Measurements from ENCODE around the gene FAH. TPM values are rescaled to one million over a fixed set of nuclear protein-coding genes. Genes with fewer than 3 reads are reported as not detected.

Gene FAH
- total and polyA plus RNA-seq, 10 of the 15 experiments (the other 5 are each of a cell fraction or from before 2014, with no cell fraction given): 36.3 to 121 (median 62.0) TPM

DNA sequence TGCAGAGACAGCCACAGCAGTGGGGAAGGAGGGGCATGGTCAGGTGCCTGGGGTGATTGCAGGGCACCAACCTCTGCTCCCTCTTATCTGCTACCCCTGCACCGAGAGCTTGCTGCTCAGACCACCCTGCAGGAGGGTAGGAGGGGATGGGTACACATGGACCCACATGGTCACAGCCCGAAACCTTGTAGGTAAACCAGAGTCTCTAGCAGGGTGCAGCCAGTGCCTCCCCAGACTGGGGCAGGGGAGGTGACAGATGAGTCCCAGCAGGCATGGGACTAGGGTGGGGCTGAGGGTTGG is 49.2 kb downstream of the FAH start:
- RAD21 ChIA-PET (ENCODE audit: unreplicated experiment): no interaction called here
- no peak for FAIRE-seq
- H2AFZ ChIP-seq (ENCODE audit: control insufficient read depth, low read depth, low read length): no peak overlapping the region
- POLR2A ChIA-PET: no interaction called here
- ATAC-seq: no peak
- no peak for DNase-seq (ENCODE audit: low read depth, low spot score)
- no peaks in the 10 kb centered on the region; the same call in 1 of the 2 replicates for H4K20me1 ChIP-seq (ENCODE audit: control insufficient read depth, insufficient read depth)
- SMC1A ChIA-PET (ENCODE audit: uncharacterized antibody, unreplicated experiment): no interaction called here
- no peak overlapping the region for H3K4me2 ChIP-seq (ENCODE audit: control insufficient read depth, insufficient read depth)
- no peaks in the 10 kb centered on the region for H3K79me2 ChIP-seq (ENCODE audit: control insufficient read depth, insufficient read depth, low read length)
- no peak for TF ChIP-seq CBX5 (IDR thresholded peaks at IDR 0.05; ENCODE audit: low read depth)
- no peak for TF ChIP-seq CHD2 (IDR thresholded peaks at IDR 0.05; ENCODE audit: borderline replicate concordance, low read depth, low read length)
- no peak for TF ChIP-seq YBX1 (IDR thresholded peaks at IDR 0.05)
- no peak for TF ChIP-seq RUNX3 (IDR thresholded peaks at IDR 0.05; ENCODE audit: low read length)
- no peak for TF ChIP-seq NFIC (IDR thresholded peaks at IDR 0.05; ENCODE audit: low read depth, low read length)
- no peak for TF ChIP-seq BCLAF1 (IDR thresholded peaks at IDR 0.05)
- TF ChIP-seq, protein P1, sequence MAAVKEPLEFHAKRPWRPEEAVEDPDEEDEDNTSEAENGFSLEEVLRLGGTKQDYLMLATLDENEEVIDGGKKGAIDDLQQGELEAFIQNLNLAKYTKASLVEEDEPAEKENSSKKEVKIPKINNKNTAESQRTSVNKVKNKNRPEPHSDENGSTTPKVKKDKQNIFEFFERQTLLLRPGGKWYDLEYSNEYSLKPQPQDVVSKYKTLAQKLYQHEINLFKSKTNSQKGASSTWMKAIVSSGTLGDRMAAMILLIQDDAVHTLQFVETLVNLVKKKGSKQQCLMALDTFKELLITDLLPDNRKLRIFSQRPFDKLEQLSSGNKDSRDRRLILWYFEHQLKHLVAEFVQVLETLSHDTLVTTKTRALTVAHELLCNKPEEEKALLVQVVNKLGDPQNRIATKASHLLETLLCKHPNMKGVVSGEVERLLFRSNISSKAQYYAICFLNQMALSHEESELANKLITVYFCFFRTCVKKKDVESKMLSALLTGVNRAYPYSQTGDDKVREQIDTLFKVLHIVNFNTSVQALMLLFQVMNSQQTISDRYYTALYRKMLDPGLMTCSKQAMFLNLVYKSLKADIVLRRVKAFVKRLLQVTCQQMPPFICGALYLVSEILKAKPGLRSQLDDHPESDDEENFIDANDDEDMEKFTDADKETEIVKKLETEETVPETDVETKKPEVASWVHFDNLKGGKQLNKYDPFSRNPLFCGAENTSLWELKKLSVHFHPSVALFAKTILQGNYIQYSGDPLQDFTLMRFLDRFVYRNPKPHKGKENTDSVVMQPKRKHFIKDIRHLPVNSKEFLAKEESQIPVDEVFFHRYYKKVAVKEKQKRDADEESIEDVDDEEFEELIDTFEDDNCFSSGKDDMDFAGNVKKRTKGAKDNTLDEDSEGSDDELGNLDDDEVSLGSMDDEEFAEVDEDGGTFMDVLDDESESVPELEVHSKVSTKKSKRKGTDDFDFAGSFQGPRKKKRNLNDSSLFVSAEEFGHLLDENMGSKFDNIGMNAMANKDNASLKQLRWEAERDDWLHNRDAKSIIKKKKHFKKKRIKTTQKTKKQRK (IDR thresholded peaks at IDR 0.05; ENCODE audit: low read depth, low read length): no peak
- TF ChIP-seq HDAC6 (IDR thresholded peaks at IDR 0.05; ENCODE audit: unreplicated experiment): no peak
- TF ChIP-seq CHD1 (IDR thresholded peaks at IDR 0.05; ENCODE audit: low read depth, low read length): no peak
- no peak for TF ChIP-seq ZNF274 (IDR thresholded peaks at IDR 0.05; ENCODE audit: insufficient read depth, insufficient read length)
- no peak for TF ChIP-seq CREB1 (IDR thresholded peaks at IDR 0.05; ENCODE audit: low read depth)
- TF ChIP-seq, protein P2, sequence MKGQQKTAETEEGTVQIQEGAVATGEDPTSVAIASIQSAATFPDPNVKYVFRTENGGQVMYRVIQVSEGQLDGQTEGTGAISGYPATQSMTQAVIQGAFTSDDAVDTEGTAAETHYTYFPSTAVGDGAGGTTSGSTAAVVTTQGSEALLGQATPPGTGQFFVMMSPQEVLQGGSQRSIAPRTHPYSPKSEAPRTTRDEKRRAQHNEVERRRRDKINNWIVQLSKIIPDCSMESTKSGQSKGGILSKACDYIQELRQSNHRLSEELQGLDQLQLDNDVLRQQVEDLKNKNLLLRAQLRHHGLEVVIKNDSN (IDR thresholded peaks at IDR 0.05; ENCODE audit: borderline replicate concordance, extremely low read length, insufficient read depth, low read depth, low read length): no peak
- no peak for TF ChIP-seq GATAD2B (conservative IDR thresholded peaks at IDR 0.05; ENCODE audit: low read depth)
- no peak for TF ChIP-seq IKZF1 (conservative IDR thresholded peaks at IDR 0.05)
- TF ChIP-seq, protein P3, sequence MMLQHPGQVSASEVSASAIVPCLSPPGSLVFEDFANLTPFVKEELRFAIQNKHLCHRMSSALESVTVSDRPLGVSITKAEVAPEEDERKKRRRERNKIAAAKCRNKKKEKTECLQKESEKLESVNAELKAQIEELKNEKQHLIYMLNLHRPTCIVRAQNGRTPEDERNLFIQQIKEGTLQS (IDR thresholded peaks at IDR 0.05; ENCODE audit: borderline replicate concordance, extremely low read depth, low read depth, low read length): no peak
- no peak for TF ChIP-seq RFX5 (IDR thresholded peaks at IDR 0.05; ENCODE audit: low read depth, low read length)
- TF ChIP-seq POLR2AphosphoS5 (IDR thresholded peaks at IDR 0.05; ENCODE audit: low read length): no peak
- no peak for TF ChIP-seq TARDBP (IDR thresholded peaks at IDR 0.05; ENCODE audit: borderline replicate concordance)
- TF ChIP-seq KDM1A (IDR thresholded peaks at IDR 0.05; ENCODE audit: borderline replicate concordance): no peak
- H3K27me3 ChIP-seq (replicated peaks in 1 of 2; ENCODE audit: control insufficient read depth in 2 of 2, insufficient read depth in 2 of 2, low read length in 1 of 2): no peaks in the 10 kb centered on the region
- 0% methylated on average over 2 of the region's 2 CpGs for WGBS (ENCODE audit: insufficient coverage, insufficient replicate concordance, low lambda C conversion rate, missing lambda C conversion rate)
- no peaks in the 10 kb centered on the region for H3K36me3 ChIP-seq (ENCODE audit: control insufficient read depth in 2 of 2, insufficient read depth in 2 of 2, low read length in 1 of 2)
- no peaks in the 10 kb centered on the region for H3K9me3 ChIP-seq (replicated peaks; ENCODE audit: control insufficient read depth, insufficient read depth, low read length)
- H3K4me1 ChIP-seq (ENCODE audit: control insufficient read depth, insufficient read depth, low read length): no peaks in the 10 kb centered on the region
- in situ Hi-C loops (cut with MboI): no loop called here
- CTCF ChIA-PET: no interaction called here
- no TSS peak for BruUV-seq (replicated peaks)
- no peak overlapping the region for H3K4me3 ChIP-seq
- no peak overlapping the region for H3K27ac ChIP-seq (ENCODE audit: control insufficient read depth, insufficient read depth)
- intact Hi-C loops (cut with micrococcal nuclease; ENCODE audit: unreplicated experiment): no loop called here
- H3K9ac ChIP-seq (ENCODE audit: control insufficient read depth, insufficient read depth, low read length): no peak overlapping the region
